Kidney (tissue), 14 donors: ENCODE results near the gene PAQR8. TPM values are rescaled to one million over a fixed set of nuclear protein-coding genes. Genes with fewer than 3 reads are reported as not detected.

Experiments used
- DNase-seq, 5 donors: peaks; one replicate each; pipeline ENCODE4 v3.0.0-alpha.2; 2013 to 2020
- FAIRE-seq: peaks from 2 replicates; lab custom pipeline; 2012; peaks lifted over from hg19 to GRCh38; lab: Jason Lieb, UNC
- H3K27ac ChIP-seq, 2 donors: one replicate each; pipeline ENCODE4 v1.7.0; 2013; ENCODE audit warnings: low read depth in 2 of 2, low read length in 2 of 2, inconsistent platforms in 1 of 2
- H3K27me3 ChIP-seq: one replicate; pipeline ENCODE4 v1.7.1; 2013; ENCODE audit warnings: low read length, inconsistent platforms; ENCODE audit not compliant: control insufficient read depth, insufficient read depth
- H3K36me3 ChIP-seq, 3 donors: one replicate each; pipeline versions ENCODE4 v1.7.0 to v1.7.1; 2013; ENCODE audit warnings: low read length in 3 of 3, control low read depth in 1 of 3, inconsistent platforms in 1 of 3; ENCODE audit not compliant: insufficient read depth in 3 of 3, control insufficient read depth in 2 of 3
- H3K4me1 ChIP-seq, 3 donors: one replicate each; pipeline versions ENCODE4 v1.7.0 to v1.7.1; 2013; ENCODE audit warnings: low read length in 3 of 3, inconsistent platforms in 1 of 3, low read depth in 1 of 3; ENCODE audit not compliant: control insufficient read depth in 2 of 3, insufficient read depth in 2 of 3
- H3K4me3 ChIP-seq, 3 donors: one replicate each; pipeline versions ENCODE4 v1.7.0 to v1.8.1; 2013; ENCODE audit warnings: low read length in 3 of 3, control low read depth in 1 of 3, inconsistent platforms in 1 of 3
- H3K9ac ChIP-seq, 3 donors: one replicate each; pipeline versions ENCODE4 v1.7.0 to v1.7.1; 2013; ENCODE audit warnings: low read length in 3 of 3, control low read depth in 1 of 3, inconsistent platforms in 1 of 3
- H3K9me3 ChIP-seq, 3 donors: one replicate each; pipeline versions ENCODE4 v1.7.0 to v1.7.1; 2013; ENCODE audit warnings: low read length in 3 of 3, control low read depth in 1 of 3, inconsistent platforms in 1 of 3; ENCODE audit not compliant: control insufficient read depth in 2 of 3, insufficient read depth in 1 of 3
- CTCF ChIP-seq: IDR thresholded peaks from 3 replicates; pipeline ENCODE4 v1.5.1; 2012; ENCODE audit warnings: mild to moderate bottlenecking, moderate library complexity, borderline replicate concordance; ENCODE audit not compliant: insufficient read depth; ENCODE audit errors: extremely low read depth
- intact Hi-C: fragments of 100-400 bp; cut with DNase I; formaldehyde crosslinking; loops from one replicate; pipeline ENCODE4 v1.11.1; 2022
- polyA plus RNA-seq: library from polyadenylated mRNA; stranded (reverse); fragments of 350-450 nt; fragmentation: Illumina TruSeq; extraction: RNeasy Lipid Tissue Mini Kit (QIAGEN cat#74804); gene quantifications from one replicate; pipeline ENCODE4 v1.2.3, GENCODE V29; 2014; ENCODE audit warnings: low read depth, low replicate concordance; ENCODE audit not compliant: insufficient read depth
- total RNA-seq: library from RNA; stranded (reverse); fragmentation: NEBNext Ultra II Directional; extraction: Animal tissue kit (Norgen Biotek cat#: 25700); gene quantifications from one replicate; pipeline ENCODE4 v1.2.1, GENCODE V29; 2021
- donor health status: control.
- donor health status: control.
- donor health status: control.
- donor health status: control.
- donor health status: control.
- donor health status: DM: yes; HTN: yes; CAD: no.
- donor health status: Normal renal cell carcinoma (clear cell type).

The PAQR8 gene
- total and polyA plus RNA-seq, 2 donors from 2014 or later, result 5.9 to 7.5 TPM

GRCh38 chr6:52360601-52361413 lies 1.1 kb upstream of the PAQR8 start:
- Histone ChIP-seq H3K4me3 (no peak overlapping the region), H3K27ac (no peak overlapping the region)

GRCh38 chr6:52361414-52361944 lies 472 bp upstream of the PAQR8 start:
- no peaks in the 10 kb centered on the region for H3K36me3 ChIP-seq
- FAIRE-seq (no peak), DNase-seq (peak in 2 of 5 donors; percentile 63 to 70)
- H3K27me3 ChIP-seq, result no peaks in the 10 kb centered on the region
- peak overlapping the region; percentile 3 to 41 for H3K27ac ChIP-seq
- peak overlapping the region in 2 of 3 donors; percentile 51 to 78 for H3K9ac ChIP-seq
- intact Hi-C loops, result no loop called here
- no peak for TF ChIP-seq CTCF
- H3K4me1 ChIP-seq, result peaks cover 0 to 4% (median 0%) of the 10 kb centered on the region in 3 donors
- H3K9me3 ChIP-seq, result no peaks in the 10 kb centered on the region
- peak overlapping the region; percentile 69 to 78 (median 71) for H3K4me3 ChIP-seq

More at GRCh38 chr6:52360601-52361413, 1.1 kb upstream of the PAQR8 start:
- Histone ChIP-seq H3K36me3 (no peaks in the 10 kb centered on the region), H3K4me1 (peaks cover 0 to 4% (median 0%) of the 10 kb centered on the region in 3 donors), H3K9ac (no peak overlapping the region), H3K27me3 (no peaks in the 10 kb centered on the region), H3K9me3 (no peaks in the 10 kb centered on the region)
- no peak for TF ChIP-seq CTCF
- no peak for FAIRE-seq
- no peak for DNase-seq
- intact Hi-C loops, result no loop called here

- Histone ChIP-seq H3K4me3 (peak overlapping the region; percentile 64 to 69 (median 68)), H3K9me3 (no peaks in the 10 kb centered on the region), H3K9ac (peak overlapping the region; percentile 23 to 73 (median 72)), H3K27me3 (no peaks in the 10 kb centered on the region), H3K27ac (peak overlapping the region; percentile 23 to 48), H3K4me1 (peaks cover 0 to 4% (median 0%) of the 10 kb centered on the region in 3 donors), H3K36me3 (no peaks in the 10 kb centered on the region)
- intact Hi-C loops, result no loop called here
- no peak for TF ChIP-seq CTCF
- FAIRE-seq, result no peak
- peak; percentile 40 to 85 (median 63) for DNase-seq
Observed at GRCh38 chr6:52362443-52363227, 684 bp downstream of the PAQR8 start.
